GM08714 (cell line): Measurements from ENCODE around the gene CCK.

Experiments used
- H3K4me3 ChIP-seq: fragments of 200-500 bp; sonication (Bioruptor generic); 2 replicates; pipeline ENCODE4 v1.5.1; 2014; ENCODE audit warnings: mild to moderate bottlenecking, low read length, inconsistent platforms
- ZNF274 ChIP-seq: IDR thresholded peaks from 2 replicates; pipeline ENCODE4 v1.6.1; 2012; ENCODE audit warnings: mild to moderate bottlenecking, low read depth, low read length

The CCK gene

GRCh38 chr3:42276141-42277132 is 10.5 kb upstream of the CCK start:
- no peak overlapping the region for H3K4me3 ChIP-seq
- no peak for TF ChIP-seq ZNF274

- no peak overlapping the region for H3K4me3 ChIP-seq
- TF ChIP-seq ZNF274, result no peak
Observed at GRCh38 chr3:42275217-42275616, 9.2 kb upstream of the CCK start.

GRCh38 chr3:42274266-42274665 is 8.3 kb upstream of the CCK start:
- TF ChIP-seq ZNF274, result no peak
- H3K4me3 ChIP-seq, result no peak overlapping the region

- no peak for TF ChIP-seq ZNF274
- H3K4me3 ChIP-seq, result no peak overlapping the region
Observed at GRCh38 chr3:42273361-42273760, 7.4 kb upstream of the CCK start.

GRCh38 chr3:42271786-42272185 is 5.8 kb upstream of the CCK start:
- no peak for TF ChIP-seq ZNF274

GRCh38 chr3:42270561-42270960 is 4.6 kb upstream of the CCK start:
- TF ChIP-seq ZNF274, result no peak
- no peak overlapping the region for H3K4me3 ChIP-seq

More at GRCh38 chr3:42271786-42272185, 5.8 kb upstream of the CCK start:
- H3K4me3 ChIP-seq, result no peak overlapping the region

- no peak overlapping the region for H3K4me3 ChIP-seq
- TF ChIP-seq ZNF274, result no peak
Observed at GRCh38 chr3:42269647-42270046, 3.7 kb upstream of the CCK start.

GRCh38 chr3:42267878-42268277 is 1.9 kb upstream of the CCK start:
- H3K4me3 ChIP-seq, result no peak overlapping the region
- TF ChIP-seq ZNF274, result no peak

GRCh38 chr3:42265059-42265991 is 660 bp downstream of the CCK start:
- no peak overlapping the region for H3K4me3 ChIP-seq
- no peak for TF ChIP-seq ZNF274

- H3K4me3 ChIP-seq, result no peak overlapping the region
- TF ChIP-seq ZNF274, result no peak
Observed at GRCh38 chr3:42264399-42265058, 1.5 kb downstream of the CCK start.

- TF ChIP-seq ZNF274, result no peak
Observed at GRCh38 chr3:42263354-42264346, 2.3 kb downstream of the CCK start.

GRCh38 chr3:42262525-42262924 is 3.5 kb downstream of the CCK start:
- no peak overlapping the region for H3K4me3 ChIP-seq
- TF ChIP-seq ZNF274, result no peak

More at GRCh38 chr3:42263354-42264346, 2.3 kb downstream of the CCK start:
- H3K4me3 ChIP-seq, result no peak overlapping the region

- TF ChIP-seq ZNF274, result no peak
Observed at GRCh38 chr3:42257007-42257406, 9.0 kb downstream of the CCK start.

More at GRCh38 chr3:42257007-42257406, 9.0 kb downstream of the CCK start:
- H3K4me3 ChIP-seq, result no peak overlapping the region
